GM18870 (cell line): ENCODE results near the gene MERTK.
"Not testable (repeated sequence)": the region's sequence is repeated elsewhere in the genome, so short reads cannot be mapped to it uniquely, and the experiment has no call there.

ENCODE experiments used
- ATAC-seq: cut with Tn5 transposase; IDR thresholded peaks from one replicate; pipeline ENCODE4 v1.9.1; 2021; ENCODE audit warnings: moderate library complexity; ENCODE audit not compliant: unreplicated experiment

Gene MERTK

DNA sequence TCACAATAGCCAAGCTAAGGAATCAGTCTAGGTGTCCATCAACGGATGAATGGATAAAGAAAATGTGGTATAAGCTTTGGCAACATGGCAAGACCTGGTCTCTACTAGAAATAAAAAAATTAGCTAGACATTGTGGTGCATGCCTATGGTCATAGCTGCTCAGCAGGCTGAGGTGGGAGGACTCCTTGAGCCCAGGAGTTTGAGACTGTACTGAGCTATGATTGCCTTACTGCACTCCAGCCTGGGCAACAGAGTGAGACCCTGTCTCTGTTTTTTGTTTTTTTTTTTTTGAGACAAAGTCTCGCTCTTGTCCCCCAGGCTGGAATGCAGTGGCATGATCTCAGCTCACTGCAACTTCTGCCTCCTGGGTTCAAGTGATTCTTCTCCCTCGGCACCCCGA is 11.6 kb downstream of the MERTK start:
- not testable (repeated sequence) for ATAC-seq

DNA sequence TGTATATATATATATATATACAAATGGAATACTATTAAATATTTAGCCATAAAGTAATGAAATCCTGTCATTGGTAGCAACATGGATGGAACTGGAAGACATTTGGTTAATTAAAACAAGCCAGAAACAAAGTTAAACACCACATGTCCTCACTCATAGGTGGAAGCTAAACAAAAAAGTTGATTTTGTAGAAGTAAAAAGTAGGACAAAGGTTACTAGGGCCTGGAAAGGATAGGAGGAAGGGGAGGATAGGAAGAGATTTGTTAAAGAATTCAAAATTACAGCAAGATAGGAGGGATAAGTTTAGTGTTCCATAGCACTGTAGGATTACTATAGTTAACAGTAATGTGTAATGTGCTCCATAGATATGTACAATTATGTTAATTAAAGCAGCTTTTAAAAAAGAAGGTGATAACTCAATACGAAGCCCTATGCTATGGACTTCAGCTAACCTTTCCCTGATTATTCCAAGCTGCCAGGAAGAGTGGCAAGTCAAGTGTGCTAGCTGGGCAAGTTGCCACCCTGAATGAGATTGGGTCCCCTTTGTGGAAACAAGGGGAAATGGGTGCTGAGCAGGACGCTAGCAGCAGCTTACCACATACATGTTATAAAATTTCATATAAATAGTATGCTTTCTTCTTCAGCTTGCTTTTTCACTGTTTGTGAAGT is 12.3 kb downstream of the MERTK start:
- ATAC-seq, result no peak

DNA sequence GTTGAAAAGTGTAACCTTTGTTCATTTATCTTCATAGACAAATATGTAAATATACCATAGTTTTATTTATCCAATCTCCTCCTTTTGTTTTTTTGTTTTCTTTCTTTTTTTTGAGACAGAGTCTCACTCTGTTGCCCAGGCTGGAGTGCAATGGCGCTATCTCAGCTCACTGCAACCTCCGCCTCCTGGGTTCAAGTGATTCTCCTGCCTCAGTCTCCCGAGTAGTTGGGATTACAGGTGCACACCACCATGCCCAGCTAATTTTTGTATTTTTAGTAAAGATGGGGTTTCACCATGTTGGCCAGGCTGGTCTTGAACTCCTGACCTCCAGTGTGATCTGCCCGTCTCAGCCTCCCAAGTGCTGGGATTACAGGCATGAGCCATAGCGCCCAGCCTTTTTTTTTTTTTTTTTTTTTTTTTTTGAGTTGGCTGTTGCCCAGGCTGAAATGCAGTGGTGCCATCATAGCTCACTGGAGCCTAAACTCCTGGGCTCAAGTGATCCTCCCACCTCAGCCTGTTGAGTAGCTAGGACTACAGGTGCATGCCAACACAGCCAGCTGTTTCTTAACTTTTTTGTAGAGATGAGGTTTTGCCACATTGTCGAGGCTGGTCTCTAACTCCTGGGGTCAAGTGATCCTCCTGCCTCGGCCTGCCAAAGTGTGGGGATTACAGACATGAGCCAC is 13.0 kb downstream of the MERTK start:
- not testable (repeated sequence) for ATAC-seq

DNA sequence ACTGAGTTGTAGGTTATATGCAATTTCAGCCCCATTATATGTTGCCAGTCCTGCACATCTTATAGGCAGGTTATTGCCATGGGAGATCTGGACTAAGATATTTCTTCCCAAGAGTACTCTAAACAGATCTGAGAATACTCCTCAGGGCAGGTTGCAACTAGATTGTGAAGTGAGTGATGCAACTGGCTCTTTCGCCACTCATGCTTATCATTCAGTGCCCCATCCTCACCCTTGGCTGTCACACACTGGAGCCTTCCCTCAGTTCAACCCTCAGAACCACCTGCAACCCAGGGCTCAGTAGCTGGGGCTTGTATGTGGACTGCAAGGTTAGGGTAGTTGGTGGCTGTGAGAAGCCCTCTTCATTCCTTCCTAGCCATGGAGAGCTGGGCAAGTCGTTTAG is 14.1 kb downstream of the MERTK start:
- ATAC-seq, result no peak

DNA sequence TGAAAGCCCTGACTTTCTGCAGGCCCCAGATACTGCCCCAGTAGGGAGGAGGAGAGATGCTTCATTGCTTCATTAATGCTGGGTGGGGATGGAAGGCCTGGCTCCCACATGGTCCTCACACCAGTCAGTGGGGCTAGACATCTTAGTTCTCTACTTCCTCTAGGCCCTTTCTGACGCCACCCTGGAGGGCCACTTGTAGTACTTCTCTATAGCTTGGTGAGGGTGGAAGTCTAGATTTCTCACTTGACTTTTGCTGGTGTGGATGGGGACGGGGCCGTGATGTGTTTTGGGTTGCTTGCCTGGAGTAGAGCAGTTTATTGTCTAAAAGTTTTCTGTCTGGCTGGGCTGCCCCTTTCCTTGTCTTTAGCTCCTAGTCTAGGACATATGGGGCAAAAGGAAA is 18.7 kb downstream of the MERTK start:
- ATAC-seq, result no peak

DNA sequence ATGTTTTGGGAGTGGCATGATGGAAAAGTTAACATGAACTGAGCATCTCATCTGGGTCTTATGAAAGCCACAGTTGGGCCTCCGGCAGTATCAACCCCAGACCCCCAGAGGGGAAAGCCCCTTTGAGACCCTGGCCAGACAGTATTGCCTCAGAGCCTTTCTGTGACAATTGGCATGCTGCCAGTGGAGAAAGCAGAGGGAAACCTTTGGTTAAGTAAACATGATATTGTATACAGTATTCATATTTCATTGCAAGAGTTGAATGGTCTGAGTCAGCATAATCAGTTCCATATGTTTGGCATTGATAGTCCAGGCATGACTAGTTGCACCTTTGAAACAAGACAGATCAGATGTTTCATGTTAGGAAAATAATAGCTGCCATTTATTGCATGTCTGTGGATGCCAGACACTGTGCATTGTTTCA is 20.0 kb downstream of the MERTK start:
- no peak for ATAC-seq

DNA sequence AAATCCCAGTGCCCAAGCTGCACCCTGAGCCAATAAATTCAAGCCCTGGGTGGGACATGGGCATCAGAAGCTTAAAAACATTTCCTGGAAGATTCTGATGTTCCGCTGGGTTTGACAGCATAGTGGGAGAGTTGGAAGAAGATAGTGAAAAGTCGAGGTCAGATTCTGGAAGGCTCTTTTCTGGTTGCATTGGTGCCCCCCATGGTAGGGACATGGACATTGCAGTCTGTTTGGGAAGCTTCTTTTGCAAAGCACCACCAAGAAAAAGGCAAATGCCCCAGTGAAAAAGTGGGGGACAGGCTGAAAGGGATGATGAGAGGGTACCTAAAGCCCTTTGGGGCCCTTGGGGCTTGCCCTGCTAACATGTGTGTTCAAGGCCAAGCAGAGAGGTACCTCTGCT is 21.0 kb downstream of the MERTK start:
- no peak for ATAC-seq

DNA sequence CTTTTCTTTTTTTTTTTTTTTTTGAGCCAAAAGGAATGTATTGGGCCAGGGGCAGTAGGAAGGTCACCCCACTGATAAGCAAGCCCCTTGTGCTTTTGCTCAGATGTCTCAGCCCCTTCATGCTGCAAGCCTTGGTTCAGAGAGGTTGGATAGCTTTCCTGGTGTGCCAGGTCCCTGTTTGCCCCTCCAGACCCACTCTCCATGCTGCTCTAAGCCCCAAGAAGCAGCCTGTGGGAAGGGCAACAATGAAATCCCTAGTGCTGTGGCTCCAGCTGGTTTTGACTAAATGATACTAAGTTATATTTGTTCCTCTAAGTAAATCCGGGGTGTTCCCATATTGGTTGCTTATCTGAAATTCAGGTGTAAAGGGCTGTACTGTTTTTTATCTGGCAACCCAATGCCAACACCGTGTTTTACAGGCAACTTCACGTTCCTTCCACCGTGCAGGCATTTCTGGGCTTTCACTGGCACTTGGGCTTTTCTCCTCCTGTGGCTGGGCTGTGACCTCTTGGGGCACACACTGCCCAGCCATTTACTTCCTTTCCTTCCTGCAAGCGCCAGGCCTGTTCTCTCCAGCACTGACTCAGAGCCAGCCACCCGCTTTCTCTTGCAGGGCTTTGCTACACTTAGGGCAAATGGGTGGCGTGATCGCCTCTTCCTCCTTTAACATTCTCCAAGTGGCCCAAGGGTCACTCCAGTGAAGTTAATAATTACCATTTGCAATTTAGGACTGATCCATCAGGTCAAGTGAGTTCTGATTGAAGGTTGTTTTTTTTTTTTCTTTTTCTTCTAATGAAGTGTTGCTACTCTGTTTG is 21.6 kb downstream of the MERTK start:
- ATAC-seq, result no peak

DNA sequence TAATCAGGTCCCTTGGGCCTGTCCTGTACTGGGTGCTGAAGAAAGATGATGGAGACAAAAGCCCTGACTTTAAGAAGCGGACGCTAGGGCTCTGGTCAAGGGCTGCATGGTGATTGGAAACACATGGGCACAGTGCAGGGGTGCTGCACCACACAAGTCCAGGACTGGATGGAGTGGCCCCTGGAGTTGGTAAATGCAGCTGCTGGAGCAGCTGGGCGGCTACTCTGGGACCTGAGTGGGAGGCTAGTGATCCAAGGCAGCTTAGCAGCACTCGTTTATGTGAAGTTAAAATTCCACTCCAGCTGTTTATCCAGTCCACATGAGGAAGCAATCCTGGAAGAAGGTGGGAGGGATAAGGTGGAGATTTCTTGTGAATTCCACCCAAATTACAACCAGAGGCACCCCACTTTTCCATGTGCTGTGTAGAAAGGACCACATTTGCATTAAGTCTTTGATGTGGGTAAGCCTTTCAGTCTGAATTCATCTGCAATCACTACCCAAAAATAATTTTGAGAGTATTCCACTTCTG is 24.9 kb downstream of the MERTK start:
- no peak for ATAC-seq

DNA sequence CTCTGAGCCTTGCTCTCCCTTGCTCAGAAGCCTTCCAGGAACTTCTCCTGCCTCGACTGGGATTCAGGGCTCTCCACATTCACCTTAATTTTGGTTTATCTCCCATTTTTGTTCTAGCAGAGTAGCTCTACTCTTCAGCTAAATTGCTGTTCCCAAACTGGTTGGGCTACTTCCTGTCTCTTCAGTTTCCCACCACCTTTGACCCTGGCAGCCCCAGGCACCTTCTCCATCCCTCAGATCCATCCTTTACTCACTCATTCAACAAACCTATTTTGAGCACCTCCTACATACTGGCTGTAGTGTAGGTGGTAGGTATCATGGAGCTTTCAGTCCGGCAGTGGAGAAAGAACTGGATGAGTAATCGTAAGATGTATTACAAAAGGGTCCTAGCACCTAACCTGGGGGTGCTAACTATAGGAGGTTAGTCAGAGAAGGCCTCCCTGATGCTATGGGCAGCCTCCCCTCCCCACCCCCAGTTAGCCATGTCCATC is 26.3 kb downstream of the MERTK start:
- ATAC-seq, result no peak

DNA sequence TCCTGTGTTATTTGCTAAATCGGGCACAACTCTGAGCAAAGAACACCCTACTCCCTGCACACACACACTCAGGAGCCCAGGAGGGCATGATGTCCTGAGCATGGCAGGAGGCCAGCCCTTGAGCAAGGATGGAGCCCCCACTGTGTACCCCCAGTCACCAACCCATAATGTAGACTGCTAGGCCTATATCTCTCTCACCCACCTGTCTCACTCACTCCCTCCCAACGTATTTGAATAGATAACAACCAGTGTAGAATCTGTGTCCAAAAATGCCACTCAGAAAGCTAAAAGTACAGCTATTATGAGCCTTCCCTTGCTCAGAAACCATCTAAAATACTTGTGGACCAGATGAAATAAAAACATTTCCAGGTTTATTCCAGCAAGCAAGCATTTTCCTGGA is 29.3 kb downstream of the MERTK start:
- no peak for ATAC-seq

DNA sequence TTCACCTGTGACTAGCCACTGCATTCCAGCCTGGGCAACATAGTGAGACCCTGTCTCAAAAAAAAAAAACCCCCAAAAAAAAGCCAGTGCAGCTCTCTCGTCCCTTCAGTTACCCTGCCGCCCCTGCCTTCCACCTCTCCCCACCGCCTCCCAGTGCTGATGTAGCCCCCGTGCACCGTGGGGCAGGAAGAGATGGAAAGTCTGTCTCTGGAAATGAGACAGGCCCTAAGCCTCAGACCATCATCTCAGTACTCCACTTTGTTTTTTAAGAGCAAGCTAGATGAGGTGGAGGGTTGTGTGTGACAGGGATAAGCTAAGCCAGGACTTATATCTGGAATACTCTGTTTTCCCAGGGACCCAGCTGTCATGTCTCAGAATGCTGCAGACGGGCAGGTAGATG is 32.0 kb downstream of the MERTK start:
- ATAC-seq, result no peak

DNA sequence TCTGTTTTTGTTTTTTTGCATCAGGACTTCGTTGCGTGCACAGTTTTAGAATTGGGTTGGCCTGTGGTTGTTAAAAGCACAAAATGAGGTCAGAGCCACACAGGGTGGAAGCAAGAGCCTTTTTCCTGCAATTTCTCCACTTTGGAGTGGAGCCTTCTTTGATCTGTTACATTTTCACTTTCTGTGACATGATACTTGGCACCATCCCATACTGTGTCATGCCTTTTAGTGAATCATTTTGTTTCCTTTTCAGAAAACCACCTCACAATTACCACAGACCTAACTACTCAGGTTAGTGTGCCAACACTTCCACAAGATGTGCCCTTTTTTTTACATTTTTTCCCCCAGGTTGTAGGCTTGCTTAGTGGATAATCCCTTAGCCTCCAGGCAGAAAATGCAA is 32.5 kb downstream of the MERTK start:
- ATAC-seq, result no peak

DNA sequence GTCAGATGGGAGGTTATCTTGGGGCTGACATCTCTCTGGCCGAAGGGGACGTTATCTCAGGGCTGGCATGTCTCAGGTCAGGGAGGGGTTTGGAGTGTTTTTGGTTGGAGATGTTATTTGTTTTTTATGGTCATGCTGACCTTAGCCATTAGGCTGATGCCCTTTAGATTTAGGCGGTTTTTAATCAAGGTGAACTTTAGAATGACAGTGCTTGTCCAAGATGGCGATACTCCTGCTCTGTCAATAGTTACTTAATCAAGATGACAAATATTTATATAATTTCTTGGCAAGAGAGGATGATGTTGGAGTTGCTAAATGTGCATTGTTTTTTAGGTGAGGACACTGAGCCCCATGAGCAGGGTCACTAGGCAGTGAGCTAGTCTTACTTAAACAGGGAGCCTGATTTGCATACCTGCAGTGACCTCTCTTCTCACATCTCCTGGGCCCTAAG is 34.5 kb downstream of the MERTK start:
- ATAC-seq, result no peak

DNA sequence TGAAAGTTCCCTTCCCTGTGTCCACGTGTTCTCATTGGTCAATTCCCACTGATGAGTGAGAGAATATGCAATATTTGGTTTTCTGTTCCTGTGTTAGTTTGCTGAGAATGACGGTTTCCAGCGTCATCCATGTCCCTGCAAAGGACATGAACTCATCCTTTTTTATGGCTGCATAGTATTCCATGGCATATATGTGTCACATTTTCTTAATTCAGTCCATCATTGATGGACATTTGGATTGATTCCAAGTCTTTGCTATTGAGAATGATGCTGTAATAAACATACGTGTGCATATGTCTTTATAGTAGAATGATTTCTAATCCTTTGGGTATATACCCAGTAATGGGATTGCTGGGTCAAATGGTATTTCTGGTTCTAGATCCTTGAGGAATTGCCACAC is 35.5 kb downstream of the MERTK start:
- not testable (repeated sequence) for ATAC-seq

DNA sequence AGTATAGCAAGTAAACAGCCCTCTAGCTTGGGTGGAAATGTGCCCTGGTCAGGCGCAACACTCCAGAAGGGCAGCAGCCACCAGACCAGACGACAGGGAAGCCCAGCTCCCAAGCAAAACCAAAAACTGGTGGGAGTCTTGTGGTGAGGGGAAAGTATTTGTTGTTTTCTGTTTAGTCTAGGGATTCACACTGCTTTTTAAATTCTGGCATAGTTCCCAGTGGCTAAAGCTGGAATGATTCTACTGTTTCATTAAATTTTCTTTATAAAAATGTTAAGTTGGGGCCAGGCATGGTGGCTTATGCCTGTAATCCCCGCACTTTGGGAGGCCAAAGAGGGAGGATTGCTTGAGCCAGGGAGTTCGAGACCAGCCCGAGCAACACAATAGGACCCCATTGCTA is 38.5 kb downstream of the MERTK start:
- ATAC-seq, result no peak

DNA sequence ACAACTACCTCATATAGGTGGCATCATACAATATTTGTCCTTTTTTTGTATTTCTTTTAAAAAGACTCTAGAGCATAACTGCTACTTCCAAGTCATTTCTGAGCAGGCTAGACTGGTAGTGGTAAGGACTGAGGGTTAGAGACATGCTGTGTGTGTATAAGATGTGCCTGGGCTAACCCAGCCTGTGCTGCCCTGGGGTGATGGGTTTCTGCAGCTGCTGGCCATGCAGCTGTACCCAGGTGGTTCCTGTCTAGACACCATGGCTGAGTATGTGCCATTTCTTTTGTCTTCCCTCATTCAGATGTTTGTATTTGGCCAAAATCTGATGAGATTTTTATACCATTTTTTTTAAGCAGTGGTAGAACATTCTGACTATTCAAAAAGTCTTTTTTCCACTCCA is 40.0 kb downstream of the MERTK start:
- ATAC-seq, result no peak

DNA sequence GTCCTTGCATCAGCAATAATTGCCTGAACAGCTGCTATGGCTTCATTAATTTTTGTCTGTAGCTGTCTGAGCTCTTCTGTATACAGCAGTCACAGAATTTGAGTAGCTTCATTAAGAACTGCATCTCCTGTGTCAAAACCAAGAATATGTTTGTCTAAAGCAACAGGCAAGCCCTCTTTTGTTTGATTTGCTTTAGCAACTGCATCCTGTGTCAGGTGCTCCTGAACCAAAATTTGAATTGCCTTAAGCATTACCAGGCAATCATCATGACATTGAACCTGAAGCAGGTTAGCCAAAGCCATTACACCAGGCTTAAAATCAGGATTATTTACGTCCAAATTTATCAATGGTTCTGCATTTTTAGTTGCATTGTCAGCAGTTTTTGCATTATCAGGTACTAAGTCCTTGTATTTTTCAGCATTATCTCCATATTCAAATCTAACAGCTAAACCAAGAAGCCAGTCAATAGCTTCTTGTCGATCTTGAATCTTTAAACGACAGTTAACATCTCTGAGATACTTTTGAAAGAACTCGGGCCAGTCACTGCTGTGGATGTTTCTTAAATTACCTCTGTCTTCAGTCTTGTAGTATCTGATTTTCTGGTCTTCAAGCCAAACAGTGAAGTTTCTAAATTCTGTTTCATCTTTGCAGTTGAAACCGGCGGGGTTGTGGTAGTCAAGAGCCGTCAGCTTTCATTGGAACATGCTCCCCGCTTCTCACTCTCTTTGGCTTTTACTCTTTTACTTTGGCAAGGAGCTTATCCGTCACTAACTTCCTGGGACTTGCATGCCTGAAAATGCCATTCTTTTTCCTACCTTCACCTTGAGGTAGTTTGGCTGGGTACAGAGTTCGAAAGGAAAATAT is 42.2 kb downstream of the MERTK start:
- ATAC-seq, result no peak

DNA sequence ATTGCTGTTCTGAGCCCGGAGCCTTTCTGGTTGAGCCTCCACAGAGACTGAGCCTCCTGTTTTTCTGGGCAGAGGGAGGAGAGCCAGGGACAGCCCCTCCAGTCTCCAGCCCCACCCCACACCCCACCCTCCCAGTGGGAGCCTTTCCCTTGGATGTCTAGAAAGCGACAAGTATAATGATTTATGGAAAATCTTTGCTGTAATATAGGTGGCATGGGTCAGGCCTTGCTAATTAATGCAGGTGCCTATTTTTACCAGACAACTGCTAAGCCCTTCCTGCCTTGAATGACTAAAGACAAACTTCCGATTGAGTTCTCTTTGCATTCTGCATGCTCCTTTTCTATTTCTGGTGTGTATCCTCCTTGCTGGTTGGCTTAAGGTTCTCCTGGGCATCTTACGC is 43.1 kb downstream of the MERTK start:
- ATAC-seq, result no peak

DNA sequence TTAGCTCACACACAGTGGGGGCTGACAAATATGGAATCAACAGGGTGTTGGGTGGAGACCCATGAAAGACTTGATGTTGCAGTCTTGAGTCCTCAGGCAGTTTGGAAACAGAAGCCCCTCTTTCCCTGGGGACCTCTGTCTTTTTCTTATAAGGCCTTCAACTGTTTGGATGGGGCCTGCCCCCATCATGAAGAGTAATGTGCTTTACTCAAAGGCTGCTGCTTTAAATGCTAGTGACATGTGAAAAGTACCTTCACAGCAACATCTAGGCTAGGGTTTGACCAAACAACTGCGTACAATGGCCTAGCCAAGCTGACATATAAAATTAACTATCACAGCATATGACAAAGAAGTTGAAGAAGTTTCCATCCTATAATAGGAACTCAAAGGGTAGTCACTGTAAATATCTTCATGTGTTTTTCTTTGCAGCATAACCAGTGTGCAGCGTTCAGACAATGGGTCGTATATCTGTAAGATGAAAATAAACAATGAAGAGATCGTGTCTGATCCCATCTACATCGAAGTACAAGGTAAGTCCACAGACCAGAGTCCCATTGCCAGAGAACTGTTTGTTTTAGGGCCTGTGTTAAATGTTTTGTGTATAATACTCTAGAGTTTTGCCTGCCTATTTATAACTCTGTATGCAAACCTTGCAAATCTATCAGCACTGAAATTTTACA is 46.3 kb downstream of the MERTK start:
- no peak for ATAC-seq
